MM.1S (cell line): ENCODE data around the gene POPDC2.

Source experiments
- DNase-seq: peaks from one replicate; pipeline ENCODE4 v3.0.0-alpha.2; 2015
- H2AFZ ChIP-seq: fragments of 300-600 bp; sonication (generic); 2 replicates; pipeline ENCODE4 v1.6.0; 2016; ENCODE audit warnings: antibody characterized with exemption, low read length
- H3F3A ChIP-seq: fragments of 300-600 bp; sonication (generic); 2 replicates; pipeline ENCODE4 v1.6.1; 2016; ENCODE audit warnings: mild to moderate bottlenecking, antibody characterized with exemption, low read length, moderate library complexity, mixed read lengths; ENCODE audit not compliant: insufficient read depth
- H3K27ac ChIP-seq: fragments of 300-600 bp; sonication (generic); 2 replicates; pipeline ENCODE4 v1.5.1; 2016; ENCODE audit warnings: mild to moderate bottlenecking, low read length
- H3K27me3 ChIP-seq: fragments of 300-600 bp; sonication (generic); replicated peaks from 2 replicates; pipeline ENCODE4 v1.6.0; 2016; ENCODE audit warnings: low read length; ENCODE audit not compliant: insufficient read depth
- H3K36me3 ChIP-seq: fragments of 300-600 bp; sonication (generic); replicated peaks from 2 replicates; pipeline ENCODE4 v1.6.1; 2016; ENCODE audit warnings: mild to moderate bottlenecking, low read length, mixed read lengths; ENCODE audit not compliant: insufficient read depth
- H3K4me1 ChIP-seq: fragments of 300-600 bp; sonication (generic); 2 replicates; pipeline ENCODE4 v1.6.1; 2016; ENCODE audit warnings: low read length, mixed read lengths
- H3K4me2 ChIP-seq: fragments of 300-600 bp; sonication (generic); 2 replicates; pipeline ENCODE4 v1.6.0; 2016; ENCODE audit warnings: low read depth, low read length
- H3K4me3 ChIP-seq: fragments of 300-600 bp; sonication (generic); 2 replicates; pipeline ENCODE4 v1.5.1; 2016; ENCODE audit warnings: low read length, mixed read lengths
- H3K79me2 ChIP-seq: fragments of 300-600 bp; sonication (generic); 2 replicates; pipeline ENCODE4 v1.6.1; 2016; ENCODE audit warnings: mixed run types, low read length, mixed read lengths
- H3K9ac ChIP-seq: fragments of 300-600 bp; sonication (generic); 2 replicates; pipeline ENCODE4 v1.6.1; 2016; ENCODE audit warnings: low read length, mixed read lengths
- H3K9me2 ChIP-seq: fragments of 300-600 bp; sonication (generic); replicated peaks from 2 replicates; pipeline ENCODE4 v1.6.1; 2016; ENCODE audit warnings: mild to moderate bottlenecking, low read length, mixed read lengths; ENCODE audit not compliant: insufficient read depth
- H3K9me3 ChIP-seq: fragments of 300-600 bp; sonication (generic); replicated peaks from 2 replicates; pipeline ENCODE4 v1.6.1; 2016; ENCODE audit warnings: mild to moderate bottlenecking, low read length, mixed read lengths; ENCODE audit not compliant: insufficient read depth
- H4K20me1 ChIP-seq: fragments of 300-600 bp; sonication (generic); 2 replicates; pipeline ENCODE4 v1.6.1; 2016; ENCODE audit warnings: mild to moderate bottlenecking, low read length, moderate library complexity, mixed read lengths; ENCODE audit not compliant: insufficient read depth
- EZH2 ChIP-seq: fragments of 300-600 bp; sonication (generic); optimal IDR thresholded peaks from 2 replicates; pipeline ENCODE3; 2017; ENCODE audit warnings: low read depth, mild to moderate bottlenecking, antibody characterized with exemption, low read length, mixed read lengths
- EZH2phosphoT487 ChIP-seq: fragments of 300-600 bp; sonication (generic); IDR thresholded peaks from 2 replicates; pipeline ENCODE4 v1.6.1; 2018; ENCODE audit warnings: antibody characterized with exemption, low read length
- TF ChIP-seq, protein P1 (sequence below): fragments of 300-600 bp; sonication (generic); IDR thresholded peaks from 2 replicates; pipeline ENCODE4 v1.5.1; 2016; ENCODE audit warnings: antibody characterized with exemption, low read length, mixed read lengths

Gene POPDC2

DNA sequence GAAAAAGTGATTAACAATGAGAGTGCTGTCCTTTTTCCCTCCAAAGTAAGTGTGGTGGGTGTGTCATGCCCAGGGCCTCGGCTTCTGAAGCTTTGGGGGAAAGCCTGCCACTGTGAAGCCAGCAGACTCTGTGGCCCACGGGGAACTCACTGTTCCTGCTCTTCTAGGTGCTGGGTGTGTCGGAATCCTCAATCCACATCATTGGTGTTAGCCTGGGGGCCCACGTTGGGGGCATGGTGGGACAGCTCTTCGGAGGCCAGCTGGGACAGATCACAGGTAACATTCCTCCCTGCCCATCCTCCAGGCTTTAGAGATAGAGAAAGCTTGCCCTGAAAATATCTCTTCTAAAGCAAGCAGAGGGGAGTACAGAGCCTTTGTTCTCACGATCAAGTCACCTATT lies 51.1 kb downstream of the POPDC2 start:
- Histone ChIP-seq H3K79me2 (no peaks in the 10 kb centered on the region), H3K4me3 (no peak overlapping the region), H3K9me2 (no peaks in the 10 kb centered on the region), H3K9ac (no peak overlapping the region), H3K9me3 (no peaks in the 10 kb centered on the region), H3F3A (no peaks in the 10 kb centered on the region), H3K27me3 (no peaks in the 10 kb centered on the region), H3K4me1 (peaks cover 6% of the 10 kb centered on the region; the same call in 1 of the 2 replicates), H4K20me1 (no peaks in the 10 kb centered on the region), H3K36me3 (no peaks in the 10 kb centered on the region), H3K4me2 (no peak overlapping the region), H2AFZ (no peak overlapping the region), H3K27ac (no peak overlapping the region)
- TF ChIP-seq, protein P1, sequence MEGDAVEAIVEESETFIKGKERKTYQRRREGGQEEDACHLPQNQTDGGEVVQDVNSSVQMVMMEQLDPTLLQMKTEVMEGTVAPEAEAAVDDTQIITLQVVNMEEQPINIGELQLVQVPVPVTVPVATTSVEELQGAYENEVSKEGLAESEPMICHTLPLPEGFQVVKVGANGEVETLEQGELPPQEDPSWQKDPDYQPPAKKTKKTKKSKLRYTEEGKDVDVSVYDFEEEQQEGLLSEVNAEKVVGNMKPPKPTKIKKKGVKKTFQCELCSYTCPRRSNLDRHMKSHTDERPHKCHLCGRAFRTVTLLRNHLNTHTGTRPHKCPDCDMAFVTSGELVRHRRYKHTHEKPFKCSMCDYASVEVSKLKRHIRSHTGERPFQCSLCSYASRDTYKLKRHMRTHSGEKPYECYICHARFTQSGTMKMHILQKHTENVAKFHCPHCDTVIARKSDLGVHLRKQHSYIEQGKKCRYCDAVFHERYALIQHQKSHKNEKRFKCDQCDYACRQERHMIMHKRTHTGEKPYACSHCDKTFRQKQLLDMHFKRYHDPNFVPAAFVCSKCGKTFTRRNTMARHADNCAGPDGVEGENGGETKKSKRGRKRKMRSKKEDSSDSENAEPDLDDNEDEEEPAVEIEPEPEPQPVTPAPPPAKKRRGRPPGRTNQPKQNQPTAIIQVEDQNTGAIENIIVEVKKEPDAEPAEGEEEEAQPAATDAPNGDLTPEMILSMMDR, result no peak
- no peak for TF ChIP-seq EZH2
- TF ChIP-seq EZH2phosphoT487, result no peak
- no peak for DNase-seq

DNA sequence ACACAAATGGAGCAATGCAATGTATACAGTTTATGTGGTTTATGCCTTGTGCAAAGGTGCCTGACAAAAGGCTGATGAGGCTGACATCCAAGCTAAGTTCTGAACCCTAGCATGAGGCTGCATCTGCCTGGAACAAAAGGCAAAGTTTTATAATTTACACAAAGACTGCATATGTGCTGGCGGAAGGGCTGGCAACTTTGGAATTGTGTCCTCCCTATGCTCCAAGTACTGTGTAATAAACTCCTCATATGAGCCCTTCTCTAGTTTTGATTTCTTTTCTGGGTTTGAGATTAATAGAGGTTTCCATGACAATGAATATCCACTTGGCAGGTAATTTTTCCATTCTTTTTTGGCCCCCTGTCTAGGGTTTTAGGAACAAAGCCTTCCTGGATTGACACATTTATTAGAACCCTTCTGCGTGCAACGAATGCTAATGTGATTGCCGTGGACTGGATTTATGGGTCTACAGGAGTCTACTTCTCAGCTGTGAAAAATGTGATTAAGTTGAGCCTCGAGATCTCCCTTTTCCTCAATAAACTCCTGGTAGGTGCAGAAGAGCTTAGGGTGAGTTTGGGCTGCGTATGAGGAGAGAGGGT lies 51.9 kb downstream of the POPDC2 start:
- Histone ChIP-seq H3K36me3 (no peaks in the 10 kb centered on the region), H3K4me1 (peaks cover 6% of the 10 kb centered on the region; the same call in 1 of the 2 replicates), H3K27me3 (no peaks in the 10 kb centered on the region), H3K4me2 (no peak overlapping the region), H3K27ac (no peak overlapping the region), H3K9ac (no peak overlapping the region), H4K20me1 (no peaks in the 10 kb centered on the region), H3K4me3 (no peak overlapping the region), H2AFZ (no peak overlapping the region), H3K9me3 (no peaks in the 10 kb centered on the region), H3K79me2 (no peaks in the 10 kb centered on the region), H3K9me2 (no peaks in the 10 kb centered on the region), H3F3A (no peaks in the 10 kb centered on the region)
- TF ChIP-seq EZH2phosphoT487, result no peak
- TF ChIP-seq, protein P1, result no peak
- no peak for TF ChIP-seq EZH2
- no peak for DNase-seq

DNA sequence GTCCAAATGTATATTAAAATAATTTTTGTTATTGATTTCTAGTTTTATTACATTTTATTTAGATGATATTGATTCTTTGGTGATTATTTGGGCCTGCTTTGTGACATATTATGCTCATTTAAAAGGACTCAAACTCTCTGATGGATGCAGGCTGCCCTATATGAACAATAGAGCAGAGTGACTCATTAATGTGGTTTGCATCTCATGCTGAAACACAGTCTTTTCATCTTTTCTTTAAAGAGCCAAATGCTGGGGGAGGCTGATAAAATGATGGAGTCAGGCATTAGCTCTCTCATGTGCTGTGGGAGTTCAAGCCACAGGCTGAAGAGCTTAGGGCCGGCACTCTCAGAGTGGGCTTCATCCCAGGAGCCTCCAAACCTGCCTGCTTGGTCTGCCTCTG lies 55.5 kb downstream of the POPDC2 start:
- no peaks in the 10 kb centered on the region for H3K4me1 ChIP-seq
- no peaks in the 10 kb centered on the region for H3K27me3 ChIP-seq
- no peak overlapping the region for H3K9ac ChIP-seq
- no peaks in the 10 kb centered on the region for H3K79me2 ChIP-seq
- H2AFZ ChIP-seq, result no peak overlapping the region
- TF ChIP-seq, protein P1, result no peak
- TF ChIP-seq EZH2phosphoT487 (no peak), EZH2 (no peak)
- no peaks in the 10 kb centered on the region for H3K9me3 ChIP-seq
- no peak overlapping the region for H3K27ac ChIP-seq
- no peak overlapping the region for H3K4me2 ChIP-seq
- H3K9me2 ChIP-seq, result no peaks in the 10 kb centered on the region
- H3F3A ChIP-seq, result no peaks in the 10 kb centered on the region
- no peaks in the 10 kb centered on the region for H3K36me3 ChIP-seq
- no peak for DNase-seq
- no peaks in the 10 kb centered on the region for H4K20me1 ChIP-seq
- H3K4me3 ChIP-seq, result no peak overlapping the region
